GM12801 (cell line): ENCODE measurements around the gene GAL3ST1.

ENCODE experiments used
- TF ChIP-seq, protein P1 (sequence below): IDR thresholded peaks from one replicate; pipeline ENCODE4 v1.5.1; 2011; ENCODE audit warnings: control low read depth; ENCODE audit not compliant: insufficient read length; ENCODE audit errors: extremely low read depth

GAL3ST1 gene

GRCh38 chr22:30546616-30547015 is 27.8 kb downstream of the GAL3ST1 start, which contains the start of gene SEC14L6:
Gene SEC14L6, minus strand, starts transcription at chr22:30546741. Its CDS starts 59 bp downstream, at chr22:30546682.
- TF ChIP-seq, protein P1, sequence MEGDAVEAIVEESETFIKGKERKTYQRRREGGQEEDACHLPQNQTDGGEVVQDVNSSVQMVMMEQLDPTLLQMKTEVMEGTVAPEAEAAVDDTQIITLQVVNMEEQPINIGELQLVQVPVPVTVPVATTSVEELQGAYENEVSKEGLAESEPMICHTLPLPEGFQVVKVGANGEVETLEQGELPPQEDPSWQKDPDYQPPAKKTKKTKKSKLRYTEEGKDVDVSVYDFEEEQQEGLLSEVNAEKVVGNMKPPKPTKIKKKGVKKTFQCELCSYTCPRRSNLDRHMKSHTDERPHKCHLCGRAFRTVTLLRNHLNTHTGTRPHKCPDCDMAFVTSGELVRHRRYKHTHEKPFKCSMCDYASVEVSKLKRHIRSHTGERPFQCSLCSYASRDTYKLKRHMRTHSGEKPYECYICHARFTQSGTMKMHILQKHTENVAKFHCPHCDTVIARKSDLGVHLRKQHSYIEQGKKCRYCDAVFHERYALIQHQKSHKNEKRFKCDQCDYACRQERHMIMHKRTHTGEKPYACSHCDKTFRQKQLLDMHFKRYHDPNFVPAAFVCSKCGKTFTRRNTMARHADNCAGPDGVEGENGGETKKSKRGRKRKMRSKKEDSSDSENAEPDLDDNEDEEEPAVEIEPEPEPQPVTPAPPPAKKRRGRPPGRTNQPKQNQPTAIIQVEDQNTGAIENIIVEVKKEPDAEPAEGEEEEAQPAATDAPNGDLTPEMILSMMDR: no peak

- TF ChIP-seq, protein P1: no peak
These were observed 31.7 kb downstream of the GAL3ST1 start for GRCh38 chr22:30542811-30543188.

DNA sequence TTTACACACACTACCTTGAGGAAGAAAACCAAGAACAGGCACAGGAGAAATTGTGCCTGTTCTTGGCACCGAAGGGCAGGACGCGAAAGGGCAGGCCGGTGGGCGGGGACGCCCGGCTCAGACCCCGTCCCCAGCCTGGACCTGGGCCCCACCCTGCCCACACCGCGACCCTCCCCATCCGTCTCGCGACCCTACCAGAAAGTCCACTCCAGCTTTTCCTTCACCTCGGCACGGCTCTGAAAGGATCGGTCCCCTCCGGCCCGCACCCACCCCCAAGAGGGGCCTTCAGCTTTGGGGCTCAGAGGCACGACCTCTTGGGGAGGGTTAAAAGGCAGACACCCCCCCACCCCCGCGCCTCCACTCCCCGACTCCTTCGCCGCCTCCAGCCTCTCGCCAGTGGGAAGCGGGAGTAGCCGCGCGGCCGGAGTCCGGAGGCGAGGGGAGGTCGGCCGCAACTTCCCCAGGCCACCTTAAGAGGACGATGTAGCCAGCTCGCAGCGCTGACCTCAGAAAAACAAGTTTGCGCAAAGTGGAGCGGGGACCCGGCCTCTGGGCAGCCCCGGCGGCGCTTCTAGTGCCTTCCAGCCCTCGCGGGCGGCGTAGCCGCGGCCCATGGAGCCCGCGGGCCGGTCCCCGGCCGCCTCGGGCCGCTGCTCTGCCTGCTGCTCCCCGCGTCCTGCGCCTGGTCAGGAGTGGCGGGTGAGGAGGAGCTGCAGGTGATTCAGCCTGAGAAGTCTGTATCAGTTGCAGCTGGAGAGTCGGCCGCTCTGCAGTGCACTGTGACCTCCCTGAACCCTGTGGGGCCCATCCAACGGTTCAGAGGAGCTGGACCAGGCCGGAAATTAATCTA is 32.3 kb downstream of the GAL3ST1 start:
- TF ChIP-seq, protein P1: no peak

GRCh38 chr22:30539368-30539767 is 35.1 kb downstream of the GAL3ST1 start:
- TF ChIP-seq, protein P1: no peak

GRCh38 chr22:30538280-30538679 is 36.2 kb downstream of the GAL3ST1 start:
- TF ChIP-seq, protein P1: no peak

DNA sequence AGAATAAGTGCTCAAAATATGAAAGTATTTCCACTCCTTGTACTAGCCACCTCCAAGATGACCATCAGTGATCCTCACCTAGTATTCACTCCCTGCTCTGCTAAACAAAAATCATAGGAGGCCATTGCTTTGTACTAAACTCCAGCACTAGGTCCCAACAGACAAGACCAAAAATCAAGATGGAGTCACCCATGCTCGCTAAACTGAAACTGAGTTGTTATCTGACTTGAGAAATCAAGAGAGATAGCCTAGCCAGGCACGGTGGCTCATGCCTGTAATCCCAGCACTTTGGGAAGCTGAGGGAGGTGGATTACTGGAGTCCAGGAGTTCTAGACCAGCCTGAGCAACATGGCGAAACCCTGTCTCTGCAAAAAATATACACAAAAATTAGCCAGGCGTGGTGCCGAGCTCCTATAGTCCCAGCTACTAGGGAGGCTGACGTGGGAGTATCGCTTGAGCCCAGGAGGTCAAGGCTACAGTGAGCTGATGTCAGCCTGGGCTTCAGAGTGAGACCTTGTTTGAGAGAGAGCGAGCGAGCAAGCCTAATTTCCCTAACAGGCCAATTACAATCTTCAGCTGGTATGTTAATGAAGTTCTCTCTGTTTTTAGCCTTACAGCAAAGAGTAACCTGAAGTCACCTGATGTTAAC is 37.3 kb downstream of the GAL3ST1 start:
- TF ChIP-seq, protein P1: no peak

DNA sequence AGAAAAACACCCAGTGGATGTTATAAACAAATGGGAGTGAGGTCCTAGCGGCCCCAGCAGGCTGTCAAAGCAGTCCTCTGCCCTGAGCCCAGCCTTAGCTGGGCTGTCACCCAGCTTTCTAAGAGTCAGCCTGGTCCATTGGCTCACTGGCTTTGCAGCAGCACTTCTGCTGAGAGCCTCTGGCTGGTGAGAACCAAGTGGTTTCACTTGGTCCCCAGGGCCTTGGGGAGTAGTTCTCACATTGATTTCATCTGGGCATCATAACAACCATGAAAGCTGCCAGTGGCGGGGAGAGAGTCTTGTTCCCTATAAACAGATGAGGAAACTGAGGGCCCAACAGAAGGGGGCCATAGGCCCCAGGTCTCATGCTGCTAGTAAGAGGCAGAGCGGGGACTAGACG is 39.3 kb downstream of the GAL3ST1 start:
- TF ChIP-seq, protein P1: no peak
